NOMO-1 (cell line): ENCODE measurements around the gene ALDH5A1.

Experiments used
- DNase-seq, 2 experiments: peaks; one replicate each; lab custom pipeline; 2025; ENCODE audit not compliant: unreplicated experiment in 2 of 2; lab: John Stamatoyannopoulos, UW

Gene ALDH5A1

DNA sequence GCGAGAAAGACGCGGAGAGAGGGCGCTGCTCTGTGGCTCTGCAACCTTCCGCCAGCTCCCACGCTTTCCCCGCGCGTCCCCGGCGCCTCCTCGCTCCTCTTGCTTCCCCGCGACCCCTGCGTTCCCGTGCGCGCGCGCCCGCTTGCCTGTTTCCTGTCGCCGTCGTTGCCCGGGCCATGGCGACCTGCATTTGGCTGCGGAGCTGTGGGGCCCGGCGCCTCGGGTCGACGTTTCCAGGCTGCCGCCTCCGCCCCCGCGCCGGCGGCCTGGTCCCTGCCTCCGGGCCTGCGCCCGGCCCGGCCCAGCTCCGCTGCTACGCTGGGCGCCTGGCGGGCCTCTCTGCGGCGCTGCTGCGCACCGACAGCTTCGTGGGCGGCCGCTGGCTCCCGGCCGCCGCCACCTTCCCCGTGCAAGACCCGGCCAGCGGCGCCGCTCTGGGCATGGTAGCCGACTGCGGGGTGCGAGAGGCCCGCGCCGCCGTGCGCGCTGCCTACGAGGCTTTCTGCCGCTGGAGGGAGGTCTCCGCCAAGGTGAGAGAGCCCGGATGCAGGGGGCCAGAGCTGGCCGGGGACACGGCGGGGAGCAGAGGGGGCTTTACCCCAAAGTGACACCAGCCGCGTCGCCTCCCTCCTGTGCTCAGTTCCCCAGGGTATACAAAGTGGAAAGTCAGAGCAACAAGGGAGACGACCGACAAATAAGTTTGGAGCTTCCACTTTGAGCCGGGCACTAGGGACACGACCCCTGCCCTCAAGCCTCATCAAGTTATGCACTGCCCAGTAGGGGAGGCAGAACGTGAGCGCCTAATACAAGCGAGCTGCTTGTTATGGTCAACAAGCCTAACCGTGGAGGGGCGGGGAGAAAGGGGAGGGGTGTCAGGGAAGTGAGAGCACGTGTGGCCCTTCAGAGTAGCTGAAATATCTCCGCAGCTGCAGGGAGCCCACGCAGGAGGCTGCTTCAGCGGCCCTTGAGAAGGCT lies at the start of gene ALDH5A1:
ALDH5A1 (plus strand) TSS at position 149 of the 975 bp plus-strand sequence; CDS start at position 177, 28 bp downstream.
- peak; percentile 48 to 66 for DNase-seq

GRCh38 chr6:24445704-24446103 lies 49.1 kb upstream of the ALDH5A1 start:
- no peak for DNase-seq

DNA sequence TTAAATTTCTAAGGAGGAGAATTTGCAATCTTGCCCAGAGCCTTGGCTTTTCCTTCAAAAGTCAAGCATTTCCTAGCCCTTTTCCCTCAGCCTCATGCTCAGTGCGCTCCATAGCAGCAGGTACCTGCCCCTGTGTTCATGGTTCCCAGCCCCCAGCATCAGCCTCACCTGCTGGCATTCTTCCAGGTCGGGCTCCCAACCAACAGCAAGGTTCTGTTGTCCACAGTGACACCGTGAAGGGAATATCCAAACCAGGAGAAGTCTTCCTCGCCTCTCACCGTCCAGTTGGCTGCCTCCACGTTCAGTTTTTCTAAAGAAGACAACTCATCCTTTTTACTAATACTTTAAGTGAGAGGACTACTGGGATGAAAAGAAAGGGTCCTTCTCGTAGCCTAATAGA lies 48.1 kb upstream of the ALDH5A1 start:
- no peak for DNase-seq

GRCh38 chr6:24448396-24448795 lies 46.4 kb upstream of the ALDH5A1 start:
- DNase-seq: no peak

DNA sequence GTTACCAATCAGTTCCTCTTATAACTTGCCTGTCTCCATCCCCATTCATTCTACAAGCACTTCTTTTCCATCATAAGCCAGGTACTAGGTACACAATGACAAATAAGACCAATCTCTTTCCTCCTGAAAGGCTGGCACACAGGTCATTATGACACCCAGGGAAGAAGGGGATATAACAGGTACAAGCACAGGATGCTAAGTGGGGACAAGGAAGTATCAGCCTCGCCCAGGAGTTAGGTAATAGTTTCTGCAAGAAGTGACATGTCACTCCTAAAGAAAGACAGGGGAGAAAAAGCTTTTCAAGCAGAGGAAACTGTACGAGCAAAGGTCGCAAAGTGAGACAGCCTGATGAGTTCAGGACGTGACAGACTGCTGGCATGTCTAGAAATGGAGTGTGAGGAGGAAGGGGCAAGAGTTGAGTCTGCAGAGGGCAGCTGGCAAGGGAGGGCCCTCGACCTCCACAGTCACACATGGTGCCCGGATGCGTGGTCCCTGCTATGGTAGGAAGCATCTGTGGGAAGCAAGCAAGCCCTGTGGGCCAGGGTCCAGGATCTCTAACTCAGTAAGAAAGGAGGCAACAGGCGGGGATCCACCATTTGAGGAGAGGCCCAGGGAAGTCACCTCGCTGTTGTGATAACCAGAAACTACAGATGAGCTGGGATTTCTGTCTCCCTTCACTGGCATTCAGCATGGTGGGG lies 45.8 kb upstream of the ALDH5A1 start:
- DNase-seq: peak in 1 of 2 experiments; percentile 24

- no peak for DNase-seq
These were observed 43.0 kb upstream of the ALDH5A1 start for GRCh38 chr6:24451581-24452388.

GRCh38 chr6:24453921-24454320 lies 40.8 kb upstream of the ALDH5A1 start:
- DNase-seq: no peak

GRCh38 chr6:24454452-24454851 lies 40.3 kb upstream of the ALDH5A1 start:
- no peak for DNase-seq

DNA sequence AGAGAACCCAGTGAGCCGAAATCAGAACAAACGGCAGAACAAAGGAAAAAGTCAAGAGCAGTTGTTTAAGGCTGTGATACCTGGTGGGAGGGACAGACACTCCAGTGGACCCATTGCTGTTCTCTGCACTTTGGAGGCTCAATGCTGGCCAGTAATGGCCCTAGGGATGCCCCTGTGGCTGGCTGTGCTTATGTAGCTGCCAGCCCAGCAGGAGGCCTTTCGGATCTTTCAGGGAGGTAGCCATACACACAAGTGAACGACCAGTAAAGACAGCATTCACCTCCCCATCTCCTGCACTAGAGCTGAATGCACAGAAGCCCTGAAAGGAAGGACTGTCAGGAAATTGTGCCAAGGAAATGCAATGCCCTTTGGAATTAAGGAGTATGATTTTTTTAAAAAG lies 39.7 kb upstream of the ALDH5A1 start:
- DNase-seq: no peak

- peak in 1 of 2 experiments; percentile 30 for DNase-seq
These were observed 36.6 kb upstream of the ALDH5A1 start for GRCh38 chr6:24458134-24458533.

DNA sequence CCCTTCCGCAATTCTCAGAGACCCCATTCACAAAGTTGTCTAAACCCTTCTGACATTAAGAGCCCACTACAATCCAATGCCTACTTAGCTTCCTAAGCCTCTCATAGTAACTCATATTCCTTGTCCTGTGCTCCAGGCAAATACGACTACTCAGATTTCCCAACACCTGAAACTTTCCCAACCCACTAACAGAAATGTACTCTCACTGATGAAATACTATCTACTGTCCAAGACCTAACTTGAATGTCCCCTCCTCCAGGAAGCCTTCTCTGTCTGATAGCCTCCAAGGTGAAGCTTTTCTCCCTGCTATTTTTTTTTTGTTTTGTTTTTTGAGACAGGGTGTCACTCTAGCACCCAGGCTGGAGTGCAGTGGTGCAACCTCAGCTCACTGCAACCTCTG lies 35.8 kb upstream of the ALDH5A1 start:
- no peak for DNase-seq

GRCh38 chr6:24460966-24461365 lies 33.8 kb upstream of the ALDH5A1 start:
- DNase-seq: no peak

- DNase-seq: no peak
These were observed 30.3 kb upstream of the ALDH5A1 start for GRCh38 chr6:24464253-24465038.

DNA sequence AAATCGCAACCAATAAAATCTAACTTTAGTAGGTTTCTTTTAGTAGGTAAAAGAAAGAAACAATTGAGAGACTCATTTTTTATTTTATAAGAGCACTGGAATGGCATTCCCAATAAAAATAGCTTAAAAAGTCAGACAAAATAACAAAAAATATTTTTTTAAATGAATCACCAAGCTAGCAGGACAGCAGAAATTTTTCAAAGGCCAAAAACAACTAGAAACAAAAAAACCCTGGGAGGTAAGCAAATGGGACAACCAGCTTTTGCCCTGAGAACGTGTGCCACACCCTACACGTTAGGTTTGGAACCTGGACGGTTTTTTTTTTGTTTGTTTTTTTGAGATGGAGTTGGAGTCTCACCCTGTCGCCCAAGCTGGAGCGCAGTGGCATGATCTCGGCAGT lies 25.0 kb upstream of the ALDH5A1 start:
- no peak for DNase-seq

- no peak for DNase-seq
These were observed 22.6 kb upstream of the ALDH5A1 start for GRCh38 chr6:24472181-24472580.

GRCh38 chr6:24476631-24477030 lies 18.1 kb upstream of the ALDH5A1 start:
- no peak for DNase-seq

DNA sequence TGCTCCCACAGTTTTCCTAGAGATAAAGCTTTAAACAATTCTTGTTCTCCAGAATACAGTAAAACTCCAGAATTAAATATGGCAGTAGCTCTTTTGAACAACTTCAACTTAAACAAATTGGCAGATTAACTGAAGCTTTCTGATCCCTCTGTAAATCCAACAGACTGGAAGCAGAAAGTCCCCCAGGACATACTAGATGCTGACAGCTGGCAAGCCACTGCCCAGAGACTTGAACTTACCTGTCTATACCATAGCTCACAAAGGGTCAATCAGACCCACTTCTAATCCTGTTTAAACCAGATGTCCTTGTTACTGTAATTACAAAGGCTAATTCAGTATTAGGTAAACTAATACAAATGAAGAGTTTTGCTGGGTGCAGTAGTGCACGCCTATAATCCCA lies 17.7 kb upstream of the ALDH5A1 start:
- DNase-seq: no peak

DNA sequence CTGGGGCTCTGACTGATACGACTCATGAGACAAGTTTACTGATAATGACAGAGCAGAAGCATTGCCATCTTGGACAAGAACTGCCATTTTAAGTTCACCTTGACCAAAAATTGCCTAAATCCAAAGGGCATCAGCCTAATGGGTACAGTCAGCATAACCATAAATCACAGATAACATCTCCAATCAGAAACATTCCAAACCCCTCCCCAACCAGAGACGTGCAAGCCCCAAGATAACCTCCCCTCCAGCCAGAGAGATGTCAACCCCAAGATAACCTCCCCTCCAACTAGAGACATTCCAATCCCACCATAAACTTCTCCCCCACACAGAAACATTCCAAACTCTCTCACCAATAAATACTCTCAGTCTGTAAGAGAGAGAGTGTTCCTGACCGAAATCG lies 15.9 kb upstream of the ALDH5A1 start:
- no peak for DNase-seq

GRCh38 chr6:24480705-24481104 lies 14.1 kb upstream of the ALDH5A1 start:
- no peak for DNase-seq

GRCh38 chr6:24481449-24481848 lies 13.3 kb upstream of the ALDH5A1 start:
- no peak for DNase-seq
